Activated B cell treated with CpG ODN at 0.5 μM for 24 hours (primary cell): ENCODE measurements around the gene ADAMTS10. TPM values are rescaled to one million over a fixed set of nuclear protein-coding genes. Genes with fewer than 3 reads are reported as not detected.

Experiments
- ATAC-seq: fragments of 200-7000 bp; cut with Tn5 transposase; one replicate; pipeline ENCODE4 v1.10.0; 2021; ENCODE audit warnings: low read depth, mild to moderate bottlenecking, moderate library complexity
- CTCF ChIA-PET: fragments of 350-600 bp; sonication (Branson Sonifier 250); formaldehyde crosslinking; loops from one replicate; lab custom pipeline; 2021; ENCODE audit warnings: antibody characterized with exemption; lab: Charles Lee
- POLR2A ChIA-PET: fragments of 350-600 bp; sonication (Branson Sonifier 250); formaldehyde crosslinking; loops from one replicate; lab custom pipeline; 2021; ENCODE audit warnings: antibody characterized with exemption; lab: Charles Lee
- DNase-seq: peaks from one replicate; pipeline ENCODE4 v3.0.0; 2022
- H3K27ac Mint-ChIP-seq: one replicate; pipeline ENCODE4 v1.8.0; 2020; ENCODE audit warnings: mixed read lengths
- H3K27me3 Mint-ChIP-seq: one replicate; pipeline ENCODE4 v1.8.0; 2021; ENCODE audit warnings: mixed read lengths
- H3K36me3 Mint-ChIP-seq: one replicate; pipeline ENCODE4 v1.8.0; 2021; ENCODE audit warnings: low read depth, mixed read lengths
- H3K4me1 Mint-ChIP-seq: one replicate; pipeline ENCODE4 v1.8.0; 2021; ENCODE audit warnings: mixed read lengths
- H3K4me3 Mint-ChIP-seq: one replicate; pipeline ENCODE4 v1.8.0; 2020; ENCODE audit warnings: mild to moderate bottlenecking, mixed read lengths
- H3K9me3 Mint-ChIP-seq: one replicate; pipeline ENCODE4 v1.8.0; 2020; ENCODE audit warnings: mixed read lengths
- intact Hi-C: fragments of 100-400 bp; cut with micrococcal nuclease; formaldehyde crosslinking; loops from one replicate; pipeline ENCODE4 v1.15.1; 2024
- total RNA-seq: library from RNA; stranded (reverse); gene quantifications from 2 replicates; pipeline ENCODE4 v1.2.3, GENCODE V29; 2022
- TF ChIP-seq, protein P1 (sequence below): fragments of 200-600 bp; IDR thresholded peaks from one replicate; pipeline ENCODE4 v1.8.0; 2022; ENCODE audit warnings: antibody characterized with exemption, mild to moderate bottlenecking

ADAMTS10 gene
- total RNA-seq, 1 donor from 2014 or later: 0.33 TPM

DNA sequence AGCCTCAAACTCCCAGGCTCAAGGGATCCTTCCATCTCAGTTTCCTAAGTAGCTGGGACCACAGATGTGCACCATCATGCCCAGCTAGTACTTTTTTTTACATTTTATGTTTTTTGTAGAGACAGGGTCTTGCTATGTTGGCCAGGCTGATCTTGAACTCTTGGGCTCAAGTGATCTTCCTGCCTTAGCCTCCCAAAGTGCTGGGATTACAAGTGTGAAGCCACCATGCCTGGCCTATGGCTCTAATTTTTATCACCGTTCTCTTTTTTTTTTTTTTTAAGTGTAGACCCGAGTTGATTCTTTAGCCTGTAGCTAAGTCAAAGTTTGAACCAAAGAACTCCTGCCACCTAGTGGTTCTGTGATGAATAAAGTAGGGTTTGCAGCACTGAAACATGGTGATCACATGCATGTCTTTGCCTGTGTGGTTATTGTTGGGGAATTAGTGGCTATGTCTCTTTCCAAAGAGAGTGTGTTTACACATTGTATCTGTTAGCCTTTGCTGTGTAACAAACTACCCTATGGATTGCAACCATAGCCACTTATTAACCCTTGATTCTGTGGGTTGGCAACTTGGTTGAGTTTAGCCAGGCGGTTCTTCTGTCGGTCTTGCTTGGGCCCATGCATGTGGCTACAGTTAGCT lies 31.5 kb upstream of the ADAMTS10 start:
- Mint-ChIP-seq H3K27me3 (peaks cover 34% of the 10 kb centered on the region), H3K36me3 (no peaks in the 10 kb centered on the region), H3K4me3 (no peak overlapping the region), H3K9me3 (no peaks in the 10 kb centered on the region), H3K27ac (no peak overlapping the region), H3K4me1 (no peaks in the 10 kb centered on the region)
- intact Hi-C loops: loop anchor here (1.0 to 2.0 kb wide), 2 partner anchors 62 to 229 kb away; partner anchors contain the start of gene MARCHF2
- TF ChIP-seq, protein P1, sequence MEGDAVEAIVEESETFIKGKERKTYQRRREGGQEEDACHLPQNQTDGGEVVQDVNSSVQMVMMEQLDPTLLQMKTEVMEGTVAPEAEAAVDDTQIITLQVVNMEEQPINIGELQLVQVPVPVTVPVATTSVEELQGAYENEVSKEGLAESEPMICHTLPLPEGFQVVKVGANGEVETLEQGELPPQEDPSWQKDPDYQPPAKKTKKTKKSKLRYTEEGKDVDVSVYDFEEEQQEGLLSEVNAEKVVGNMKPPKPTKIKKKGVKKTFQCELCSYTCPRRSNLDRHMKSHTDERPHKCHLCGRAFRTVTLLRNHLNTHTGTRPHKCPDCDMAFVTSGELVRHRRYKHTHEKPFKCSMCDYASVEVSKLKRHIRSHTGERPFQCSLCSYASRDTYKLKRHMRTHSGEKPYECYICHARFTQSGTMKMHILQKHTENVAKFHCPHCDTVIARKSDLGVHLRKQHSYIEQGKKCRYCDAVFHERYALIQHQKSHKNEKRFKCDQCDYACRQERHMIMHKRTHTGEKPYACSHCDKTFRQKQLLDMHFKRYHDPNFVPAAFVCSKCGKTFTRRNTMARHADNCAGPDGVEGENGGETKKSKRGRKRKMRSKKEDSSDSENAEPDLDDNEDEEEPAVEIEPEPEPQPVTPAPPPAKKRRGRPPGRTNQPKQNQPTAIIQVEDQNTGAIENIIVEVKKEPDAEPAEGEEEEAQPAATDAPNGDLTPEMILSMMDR: no peak
- POLR2A ChIA-PET: no interaction called here
- DNase-seq: no peak
- CTCF ChIA-PET: interaction anchor here (1.0 to 2.8 kb wide), 4 partner anchors 12 to 288 kb away, joined by 6 to 11 read pairs (median 7); no protein-coding TSS in a partner anchor
- no peak for ATAC-seq

DNA sequence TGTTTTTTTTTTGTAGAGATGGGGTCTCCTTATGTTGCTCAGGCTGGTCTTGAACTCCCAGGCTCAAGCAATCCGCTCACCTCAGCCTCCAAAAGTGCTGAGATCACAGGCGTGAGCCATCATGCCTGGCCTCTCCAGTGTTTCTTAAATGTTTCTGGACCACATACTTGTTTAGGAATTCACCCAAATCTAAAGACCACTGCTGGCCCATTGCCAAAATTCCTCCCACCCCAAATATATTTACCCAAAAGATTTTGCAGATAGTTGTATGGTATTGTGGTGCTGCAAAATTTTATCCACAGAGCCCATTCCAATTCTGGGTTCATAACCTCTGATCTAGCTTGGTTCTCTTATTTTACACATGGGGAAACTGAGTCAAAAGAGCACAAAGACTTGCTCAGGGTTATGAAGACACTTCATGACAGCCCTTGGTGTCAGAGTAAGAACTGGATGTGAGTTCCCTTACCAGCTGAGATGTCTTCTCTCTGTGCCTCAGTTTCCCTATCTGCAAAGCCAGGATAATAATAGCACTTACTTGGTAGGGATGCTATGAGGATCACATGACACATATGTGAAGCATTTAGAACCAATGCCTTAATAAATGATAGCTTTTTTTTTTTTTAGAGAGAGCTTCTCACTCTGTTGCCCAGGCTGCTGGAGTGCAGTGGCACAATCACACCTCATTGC lies 30.8 kb upstream of the ADAMTS10 start:
- ATAC-seq (no peak), DNase-seq (no peak)
- H3K4me1 Mint-ChIP-seq: no peaks in the 10 kb centered on the region
- intact Hi-C loops: no loop called here
- ChIA-PET POLR2A (no interaction called here), CTCF (interaction anchor here (1.0 to 2.8 kb wide), 4 partner anchors 13 to 288 kb away, joined by 6 to 11 read pairs (median 7); no protein-coding TSS in a partner anchor)
- no peaks in the 10 kb centered on the region for H3K9me3 Mint-ChIP-seq
- H3K27me3 Mint-ChIP-seq: peaks cover 35% of the 10 kb centered on the region
- H3K4me3 Mint-ChIP-seq: no peak overlapping the region
- no peak overlapping the region for H3K27ac Mint-ChIP-seq
- H3K36me3 Mint-ChIP-seq: no peaks in the 10 kb centered on the region
- TF ChIP-seq, protein P1: no peak

DNA sequence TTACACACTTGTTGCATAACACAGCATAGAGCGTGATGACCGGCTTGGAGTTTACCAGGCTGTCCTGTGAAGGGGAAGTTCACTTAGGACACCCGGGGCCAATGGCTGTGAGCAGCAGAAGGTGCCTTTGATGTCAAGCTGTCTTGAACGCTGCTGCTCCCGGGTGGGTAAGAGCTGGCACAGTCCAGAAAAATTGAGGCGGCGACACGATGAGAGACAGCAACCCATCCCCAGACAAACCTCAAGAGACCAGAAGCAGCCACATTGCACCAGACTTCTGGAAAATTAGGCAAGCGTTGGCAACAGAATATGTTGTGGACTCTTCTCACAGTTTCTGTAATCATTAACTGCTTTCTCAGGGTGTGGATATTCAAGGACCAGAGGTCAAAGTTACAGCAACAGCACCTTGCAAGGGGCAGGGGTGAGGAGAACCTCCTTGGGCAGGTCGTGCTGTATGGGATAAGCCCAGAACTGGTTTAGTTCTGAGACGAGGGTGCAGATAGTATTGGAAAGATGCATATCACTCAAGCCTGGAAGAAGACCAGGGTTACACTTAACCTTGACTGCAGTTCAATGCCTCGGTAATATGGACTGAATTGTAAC lies 30.0 kb upstream of the ADAMTS10 start:
- POLR2A ChIA-PET: no interaction called here
- H3K4me3 Mint-ChIP-seq: no peak overlapping the region
- H3K27me3 Mint-ChIP-seq: peaks cover 34% of the 10 kb centered on the region
- no peaks in the 10 kb centered on the region for H3K4me1 Mint-ChIP-seq
- CTCF ChIA-PET: no interaction called here
- no peak overlapping the region for H3K27ac Mint-ChIP-seq
- no peak for DNase-seq
- no peaks in the 10 kb centered on the region for H3K9me3 Mint-ChIP-seq
- TF ChIP-seq, protein P1: no peak
- no peak for ATAC-seq
- no peaks in the 10 kb centered on the region for H3K36me3 Mint-ChIP-seq
- intact Hi-C loops: no loop called here

DNA sequence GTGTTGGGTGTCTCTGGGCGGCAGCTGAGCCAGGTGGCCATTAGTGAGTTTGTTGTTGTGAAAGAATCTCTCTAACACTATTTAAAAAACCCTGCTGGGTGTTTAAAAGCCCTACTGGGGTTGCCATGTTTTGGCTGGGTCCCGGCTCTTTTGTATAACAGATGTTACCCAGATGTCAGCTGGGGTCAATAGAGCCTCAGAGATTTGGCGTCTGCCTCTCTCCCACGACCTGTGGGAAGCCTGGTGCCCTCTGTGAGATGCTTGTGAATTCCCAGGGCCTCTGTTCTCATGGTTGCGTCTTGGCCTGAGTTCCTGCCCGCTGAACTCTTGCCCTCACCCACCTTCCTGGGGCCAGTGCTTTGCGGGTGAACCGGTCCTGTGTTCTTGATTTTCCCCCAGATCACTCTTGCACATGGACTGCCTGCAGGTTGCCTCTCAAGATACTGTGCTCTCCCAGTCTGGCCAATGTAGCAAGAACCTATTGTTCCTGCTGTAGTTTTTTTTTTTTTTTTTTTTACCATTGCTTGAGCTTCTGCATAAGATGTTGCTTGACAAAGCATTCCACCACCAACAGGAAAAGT lies 29.4 kb upstream of the ADAMTS10 start:
- H3K27me3 Mint-ChIP-seq: peaks cover 35% of the 10 kb centered on the region
- H3K4me3 Mint-ChIP-seq: no peak overlapping the region
- DNase-seq: no peak
- TF ChIP-seq, protein P1: no peak
- ChIA-PET POLR2A (no interaction called here), CTCF (no interaction called here)
- H3K4me1 Mint-ChIP-seq: no peaks in the 10 kb centered on the region
- H3K36me3 Mint-ChIP-seq: no peaks in the 10 kb centered on the region
- no peaks in the 10 kb centered on the region for H3K9me3 Mint-ChIP-seq
- H3K27ac Mint-ChIP-seq: no peak overlapping the region
- no peak for ATAC-seq
- intact Hi-C loops: no loop called here
